Measurements from ENCODE around the gene HEATR3. TPM values are rescaled to one million over a fixed set of nuclear protein-coding genes. Genes with fewer than 3 reads are reported as not detected.

Gene HEATR3
- total and polyA plus RNA-seq, 11 donors: 2.4 to 21.2 (median 11.8) TPM

- intact Hi-C loops (cut with DNase I): loop anchor here in 9 of 10 donors (2.0 to 10.0 kb wide), 9 partner anchors 40 to 145 kb away; partner anchors contain the start of genes TENT4B (in 7 of the 9) and CNEP1R1 (in 3 of the 9)
- DNase-seq: peak in 1 of 5 donors; percentile 23
- peak overlapping the region in 8 of 12 donors; percentile 70 to 100 (median 88) for H3K4me3 ChIP-seq
- peak overlapping the region in 2 of 12 donors; percentile 27 to 96 for H3K27ac ChIP-seq
- ATAC-seq: peak in 1 of 4 donors; percentile 15
- peaks cover 0 to 38% (median 27%) of the 10 kb centered on the region in 9 donors for H3K36me3 ChIP-seq
- no peaks in the 10 kb centered on the region for H3K27me3 ChIP-seq
- peaks cover 0 to 32% (median 22%) of the 10 kb centered on the region in 12 donors for H3K4me1 ChIP-seq
- no peak for TF ChIP-seq POLR2A (IDR thresholded peaks at IDR 0.05)
- TF ChIP-seq, protein P1, sequence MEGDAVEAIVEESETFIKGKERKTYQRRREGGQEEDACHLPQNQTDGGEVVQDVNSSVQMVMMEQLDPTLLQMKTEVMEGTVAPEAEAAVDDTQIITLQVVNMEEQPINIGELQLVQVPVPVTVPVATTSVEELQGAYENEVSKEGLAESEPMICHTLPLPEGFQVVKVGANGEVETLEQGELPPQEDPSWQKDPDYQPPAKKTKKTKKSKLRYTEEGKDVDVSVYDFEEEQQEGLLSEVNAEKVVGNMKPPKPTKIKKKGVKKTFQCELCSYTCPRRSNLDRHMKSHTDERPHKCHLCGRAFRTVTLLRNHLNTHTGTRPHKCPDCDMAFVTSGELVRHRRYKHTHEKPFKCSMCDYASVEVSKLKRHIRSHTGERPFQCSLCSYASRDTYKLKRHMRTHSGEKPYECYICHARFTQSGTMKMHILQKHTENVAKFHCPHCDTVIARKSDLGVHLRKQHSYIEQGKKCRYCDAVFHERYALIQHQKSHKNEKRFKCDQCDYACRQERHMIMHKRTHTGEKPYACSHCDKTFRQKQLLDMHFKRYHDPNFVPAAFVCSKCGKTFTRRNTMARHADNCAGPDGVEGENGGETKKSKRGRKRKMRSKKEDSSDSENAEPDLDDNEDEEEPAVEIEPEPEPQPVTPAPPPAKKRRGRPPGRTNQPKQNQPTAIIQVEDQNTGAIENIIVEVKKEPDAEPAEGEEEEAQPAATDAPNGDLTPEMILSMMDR (IDR thresholded peaks at IDR 0.05): peak in 10 of 12 donors; percentile 28 to 56 (median 40)
- no peaks in the 10 kb centered on the region for H3K9me3 ChIP-seq
- 36 to 47% (median 44%) methylated on average over 3 of the region's 3 CpGs for WGBS, 4 donors
Observed at GRCh38 chr16:50067290-50067853, 1.6 kb downstream of the HEATR3 start.

- Histone ChIP-seq H3K36me3 (peaks cover 0 to 45% (median 36%) of the 10 kb centered on the region in 9 donors), H3K9me3 (no peaks in the 10 kb centered on the region), H3K4me1 (peaks cover 0 to 32% (median 22%) of the 10 kb centered on the region in 12 donors), H3K27me3 (no peaks in the 10 kb centered on the region), H3K27ac (no peak overlapping the region), H3K4me3 (no peak overlapping the region)
- DNase-seq (no peak), ATAC-seq (no peak)
- TF ChIP-seq, protein P1 (IDR thresholded peaks at IDR 0.05): no peak
- TF ChIP-seq POLR2A (IDR thresholded peaks at IDR 0.05): no peak
- intact Hi-C loops (cut with DNase I): loop anchor here in 7 of 10 donors (2.0 to 10.0 kb wide), 7 partner anchors 41 to 144 kb away; partner anchors contain the start of genes TENT4B (in 6 of the 7) and CNEP1R1 (in 1 of the 7)
- WGBS, 4 donors: 51 to 62% (median 52%) methylated on average over 4 of the region's 4 CpGs
Observed at GRCh38 chr16:50068550-50068949, 2.8 kb downstream of the HEATR3 start.

DNA sequence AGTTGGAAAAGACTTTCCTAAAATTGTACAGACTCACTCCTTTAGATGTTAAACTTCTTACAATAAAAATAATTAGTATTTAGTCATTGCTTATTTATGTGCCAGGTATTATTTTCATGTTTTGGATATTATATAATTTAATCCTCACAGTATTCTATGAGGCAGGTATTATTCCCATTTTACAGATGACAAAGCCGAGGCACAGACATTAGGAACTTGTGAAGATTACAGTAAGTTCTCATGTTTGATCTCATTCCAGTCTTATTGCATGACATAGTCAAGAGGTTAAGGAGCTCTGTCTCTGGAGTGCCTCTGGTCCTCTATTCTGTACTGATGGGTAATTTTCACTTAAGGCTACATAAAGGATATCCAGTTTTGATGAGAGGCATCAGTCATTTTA is 3.3 kb downstream of the HEATR3 start:
- H3K27me3 ChIP-seq: no peaks in the 10 kb centered on the region
- 98 to 100% (median 99%) methylated on average over 1 of the region's 1 CpG for WGBS, 4 donors
- DNase-seq (no peak), ATAC-seq (no peak)
- H3K36me3 ChIP-seq: peaks cover 0 to 48% (median 36%) of the 10 kb centered on the region in 9 donors
- no peak overlapping the region for H3K4me3 ChIP-seq
- intact Hi-C loops (cut with DNase I): loop anchor here in 7 of 10 donors (2.0 to 10.0 kb wide), 7 partner anchors 42 to 143 kb away; partner anchors contain the start of genes TENT4B (in 6 of the 7) and CNEP1R1 (in 1 of the 7)
- TF ChIP-seq, protein P1 (IDR thresholded peaks at IDR 0.05): no peak
- TF ChIP-seq POLR2A (IDR thresholded peaks at IDR 0.05): no peak
- H3K9me3 ChIP-seq: no peaks in the 10 kb centered on the region
- peaks cover 0 to 32% (median 22%) of the 10 kb centered on the region in 12 donors for H3K4me1 ChIP-seq
- H3K27ac ChIP-seq: no peak overlapping the region

- TF ChIP-seq, protein P1 (IDR thresholded peaks at IDR 0.05): no peak
- TF ChIP-seq POLR2A (IDR thresholded peaks at IDR 0.05): no peak
- H3K36me3 ChIP-seq: peaks cover 0 to 60% (median 39%) of the 10 kb centered on the region in 9 donors
- peaks cover 0 to 29% (median 22%) of the 10 kb centered on the region in 12 donors for H3K4me1 ChIP-seq
- H3K27ac ChIP-seq: no peak overlapping the region
- intact Hi-C loops (cut with DNase I): no loop called here
- 63 to 74% (median 67%) methylated on average over 2 of the region's 2 CpGs for WGBS, 4 donors
- DNase-seq (no peak), ATAC-seq (no peak)
- H3K27me3 ChIP-seq: no peaks in the 10 kb centered on the region
- H3K4me3 ChIP-seq: no peak overlapping the region
- H3K9me3 ChIP-seq: no peaks in the 10 kb centered on the region
Observed at GRCh38 chr16:50071075-50071671, 5.4 kb downstream of the HEATR3 start.

All from heart left ventricle (tissue), 16 donors.